ENCODE data around the gene ASPHD2.

Gene ASPHD2

DNA sequence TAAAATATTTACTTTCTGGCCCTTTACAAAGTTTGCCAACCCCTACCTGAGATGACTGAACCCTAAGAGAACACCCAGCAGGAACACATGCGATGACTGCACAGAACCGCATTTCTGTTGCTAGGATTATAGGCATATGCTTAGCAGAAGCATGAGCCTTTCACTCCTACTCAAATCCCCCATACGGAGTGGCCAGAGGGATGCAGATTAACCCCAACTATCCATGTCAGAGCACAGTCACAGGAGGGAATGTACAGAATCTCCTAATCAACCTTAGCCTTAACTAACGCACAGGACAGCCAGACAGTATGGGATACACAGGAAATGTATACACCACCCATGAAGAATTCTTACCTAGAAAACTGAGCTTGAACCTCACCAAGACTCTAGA lies 48.3 kb downstream of the ASPHD2 start:
- in situ Hi-C loops (cut with HindIII; ENCODE audit: low pct_unique_long_range_greater_than_20kb, low sequenced_read_pairs) = no loop called here
- TF ChIP-seq JUND (IDR thresholded peaks at IDR 0.05; ENCODE audit: low read depth) = no peak

DNA sequence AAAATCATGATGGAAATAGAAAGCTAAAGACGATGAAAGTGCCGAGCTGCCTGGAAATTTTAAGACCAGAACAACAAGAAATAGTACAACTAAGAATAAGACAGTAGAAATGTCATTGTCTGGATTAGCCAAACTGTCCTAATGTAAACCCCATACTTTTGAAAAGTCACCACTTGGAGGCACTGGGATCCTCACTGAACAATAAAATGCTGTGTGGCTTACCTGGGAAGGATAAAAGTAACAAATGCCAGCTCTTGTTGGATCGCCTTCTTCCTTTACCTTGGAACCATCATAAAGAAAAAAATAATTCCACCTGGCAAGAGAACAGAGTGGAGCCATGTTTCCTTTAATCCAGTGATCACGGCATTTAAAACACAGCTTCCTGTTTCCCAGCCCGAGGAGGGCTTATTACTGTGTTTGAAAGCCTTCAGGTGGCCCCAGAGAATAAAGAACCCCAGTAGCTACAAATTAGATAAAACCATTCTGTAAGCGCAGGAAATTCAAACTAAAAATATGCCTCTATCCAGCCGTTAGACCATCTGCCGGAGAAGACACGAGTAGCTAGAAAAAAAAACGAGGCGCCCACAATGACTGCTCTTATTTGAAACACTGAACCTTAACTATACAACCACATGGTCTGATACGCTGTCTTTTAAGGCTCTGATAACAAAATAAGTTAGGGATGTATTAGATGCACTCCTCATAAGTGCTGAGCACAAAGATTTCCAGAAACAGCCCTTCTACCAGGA lies 50.2 kb downstream of the ASPHD2 start:
- no peak for TF ChIP-seq JUND (IDR thresholded peaks at IDR 0.05; ENCODE audit: low read depth)
- in situ Hi-C loops (cut with HindIII; ENCODE audit: low pct_unique_long_range_greater_than_20kb, low sequenced_read_pairs) = no loop called here
- no peak for DNase-seq (ENCODE audit: low read depth in 1 of 2, low spot score in 1 of 2)

More for the DNA sequence above, 48.3 kb downstream of the ASPHD2 start:
- DNase-seq (ENCODE audit: low read depth in 1 of 2, low spot score in 1 of 2) = no peak

DNA sequence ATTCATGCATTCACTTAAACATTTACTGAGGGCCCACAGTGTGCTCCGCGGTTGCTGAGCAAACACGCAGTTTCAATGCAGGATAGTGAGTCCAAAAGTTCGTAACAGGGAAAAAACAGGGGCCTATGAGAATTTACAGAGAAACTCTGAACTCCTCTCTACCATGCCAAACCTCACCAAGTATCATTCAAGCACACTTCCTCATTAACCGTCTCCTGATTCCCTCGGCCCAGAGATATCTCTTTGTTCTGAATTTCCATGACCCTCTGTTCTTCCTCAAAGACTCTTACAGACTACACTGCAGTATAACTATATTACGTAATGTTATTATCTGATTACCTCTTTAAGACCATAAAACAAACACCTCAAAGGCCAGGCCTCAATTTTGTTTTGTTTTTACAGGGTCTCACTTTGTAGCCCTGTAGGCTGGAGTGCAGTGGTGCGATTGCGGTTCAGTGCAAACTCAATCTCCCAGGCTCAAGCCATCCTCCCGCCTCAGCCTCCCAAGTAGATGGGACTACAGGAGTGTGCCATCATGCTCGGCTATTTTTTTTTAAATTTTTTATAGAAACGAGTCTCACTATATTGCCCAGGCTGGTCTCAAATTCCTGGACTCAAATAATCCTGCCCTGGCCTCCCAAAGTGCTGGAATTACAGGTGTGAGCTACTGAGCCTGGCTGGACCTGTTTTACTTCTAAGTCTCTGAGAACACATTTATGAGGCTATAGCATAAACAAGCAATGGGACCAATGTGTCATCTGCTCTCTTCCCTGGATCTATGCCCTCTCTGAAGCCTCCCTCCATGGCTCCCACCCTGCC lies 50.9 kb downstream of the ASPHD2 start:
- in situ Hi-C loops (cut with HindIII; ENCODE audit: low pct_unique_long_range_greater_than_20kb, low sequenced_read_pairs) = no loop called here
- TF ChIP-seq JUND (IDR thresholded peaks at IDR 0.05; ENCODE audit: low read depth) = no peak
- peak in 1 of 2 experiments; percentile 14 for DNase-seq (ENCODE audit: low read depth in 1 of 2, low spot score in 1 of 2)

DNA sequence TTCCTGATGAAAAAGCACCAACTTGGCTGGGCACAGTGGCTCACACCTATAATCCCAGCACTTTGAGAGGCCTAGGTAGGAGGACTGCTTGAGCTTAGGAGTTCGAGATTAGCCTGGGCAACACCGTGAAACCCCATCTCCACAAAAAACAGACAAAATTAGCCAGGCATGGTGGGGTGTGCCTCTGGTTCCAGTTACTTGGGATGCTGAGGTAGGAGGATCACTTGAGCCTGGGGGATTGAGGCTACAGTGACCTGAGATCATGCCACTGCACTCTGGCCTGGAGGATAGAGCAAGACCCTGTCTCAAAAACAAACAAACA lies 51.5 kb downstream of the ASPHD2 start:
- no peak for TF ChIP-seq JUND (IDR thresholded peaks at IDR 0.05; ENCODE audit: low read depth)
- no peak for DNase-seq (ENCODE audit: low read depth in 1 of 2, low spot score in 1 of 2)
- in situ Hi-C loops (cut with HindIII; ENCODE audit: low pct_unique_long_range_greater_than_20kb, low sequenced_read_pairs) = no loop called here

DNA sequence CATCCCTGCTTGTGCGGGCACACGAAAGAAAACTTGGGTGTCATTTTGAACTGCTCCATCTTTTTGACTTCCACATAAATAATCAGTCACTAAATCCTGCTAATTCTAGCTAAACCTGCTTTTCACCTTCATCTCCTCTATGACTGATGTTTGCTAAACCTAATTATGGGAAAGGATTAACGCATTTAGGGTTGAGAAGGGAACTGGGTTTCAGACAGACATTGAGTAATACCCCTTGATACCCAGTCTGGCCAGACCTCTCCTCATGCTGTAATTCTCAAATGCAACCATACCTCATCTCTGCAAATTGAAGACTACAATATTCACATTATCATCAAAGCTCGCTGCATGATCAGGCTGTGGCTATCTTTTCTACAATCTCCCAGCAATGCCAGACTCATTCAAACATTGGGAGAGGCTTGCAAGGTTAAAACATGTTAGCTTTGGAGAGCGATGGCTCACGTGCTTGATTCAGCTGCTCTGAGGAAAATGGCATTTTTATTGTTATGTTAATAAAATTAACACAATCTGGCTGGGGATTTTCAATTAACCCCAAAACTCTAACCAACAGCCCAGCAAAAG lies 52.1 kb downstream of the ASPHD2 start:
- TF ChIP-seq JUND (IDR thresholded peaks at IDR 0.05; ENCODE audit: low read depth) = no peak
- in situ Hi-C loops (cut with HindIII; ENCODE audit: low pct_unique_long_range_greater_than_20kb, low sequenced_read_pairs) = no loop called here
- no peak for DNase-seq (ENCODE audit: low read depth in 1 of 2, low spot score in 1 of 2)

DNA sequence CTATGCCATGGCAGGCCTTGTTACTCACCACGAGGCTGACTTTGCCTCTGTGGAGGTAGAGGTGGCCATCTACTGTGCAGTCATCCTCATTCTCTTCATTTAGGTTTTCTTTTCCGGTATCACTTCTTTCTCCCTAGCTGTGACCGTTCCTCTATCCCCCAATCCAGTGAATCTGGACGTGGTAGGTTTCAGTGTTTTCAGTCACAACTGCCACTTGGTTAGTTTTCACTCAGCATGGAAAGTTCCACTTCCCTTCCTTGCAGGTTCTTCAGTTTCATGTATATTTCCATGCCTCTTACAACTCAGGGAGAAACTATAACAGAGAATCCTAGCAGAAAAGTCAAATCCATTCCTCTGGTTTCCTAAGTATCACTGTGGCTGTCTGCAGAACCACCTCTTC lies 52.6 kb downstream of the ASPHD2 start:
- in situ Hi-C loops (cut with HindIII; ENCODE audit: low pct_unique_long_range_greater_than_20kb, low sequenced_read_pairs) = no loop called here
- no peak for TF ChIP-seq JUND (IDR thresholded peaks at IDR 0.05; ENCODE audit: low read depth)
- no peak for DNase-seq (ENCODE audit: low read depth in 1 of 2, low spot score in 1 of 2)

DNA sequence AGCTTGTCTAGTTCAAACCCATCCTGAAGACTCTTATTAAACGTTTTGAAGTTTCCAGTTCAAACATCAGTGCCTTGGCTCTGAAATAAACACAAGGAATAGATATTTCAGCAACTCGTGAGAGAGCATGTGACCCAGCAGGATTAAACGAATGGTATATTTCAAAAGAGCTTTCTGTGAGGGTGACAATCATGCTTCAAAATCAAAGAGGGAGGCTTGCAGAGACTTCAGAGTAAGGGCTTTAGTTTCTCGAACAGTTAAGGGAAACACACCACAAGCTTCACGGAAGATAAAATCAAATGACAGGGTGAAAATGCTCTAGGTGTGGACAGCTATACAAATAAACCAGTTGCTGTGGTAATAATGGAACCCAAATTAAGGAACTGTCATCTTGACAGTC lies 53.1 kb downstream of the ASPHD2 start:
- in situ Hi-C loops (cut with HindIII; ENCODE audit: low pct_unique_long_range_greater_than_20kb, low sequenced_read_pairs) = no loop called here
- DNase-seq (ENCODE audit: low read depth in 1 of 2, low spot score in 1 of 2) = no peak
- no peak for TF ChIP-seq JUND (IDR thresholded peaks at IDR 0.05; ENCODE audit: low read depth)

DNA sequence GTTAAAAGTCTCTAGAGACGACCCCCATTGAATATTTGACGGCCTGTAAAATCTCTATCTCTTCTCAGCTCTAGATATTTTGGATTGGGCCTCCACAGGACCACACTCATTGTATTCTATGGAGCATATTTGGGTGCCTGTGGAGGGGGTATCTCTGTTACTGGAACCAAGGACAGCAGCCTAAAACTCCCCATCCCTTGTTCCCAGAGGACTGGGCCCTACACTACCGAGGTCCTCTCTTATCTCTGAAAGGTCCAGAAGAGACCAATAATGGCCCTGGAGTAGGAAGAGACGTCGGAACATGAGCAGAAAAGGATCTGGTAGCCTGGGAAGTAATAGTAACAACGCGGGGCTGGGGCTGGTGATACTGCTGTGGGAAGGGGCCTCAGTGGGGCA lies 54.0 kb downstream of the ASPHD2 start:
- TF ChIP-seq JUND (IDR thresholded peaks at IDR 0.05; ENCODE audit: low read depth) = no peak
- in situ Hi-C loops (cut with HindIII; ENCODE audit: low pct_unique_long_range_greater_than_20kb, low sequenced_read_pairs) = no loop called here
- no peak for DNase-seq (ENCODE audit: low read depth in 1 of 2, low spot score in 1 of 2)

DNA sequence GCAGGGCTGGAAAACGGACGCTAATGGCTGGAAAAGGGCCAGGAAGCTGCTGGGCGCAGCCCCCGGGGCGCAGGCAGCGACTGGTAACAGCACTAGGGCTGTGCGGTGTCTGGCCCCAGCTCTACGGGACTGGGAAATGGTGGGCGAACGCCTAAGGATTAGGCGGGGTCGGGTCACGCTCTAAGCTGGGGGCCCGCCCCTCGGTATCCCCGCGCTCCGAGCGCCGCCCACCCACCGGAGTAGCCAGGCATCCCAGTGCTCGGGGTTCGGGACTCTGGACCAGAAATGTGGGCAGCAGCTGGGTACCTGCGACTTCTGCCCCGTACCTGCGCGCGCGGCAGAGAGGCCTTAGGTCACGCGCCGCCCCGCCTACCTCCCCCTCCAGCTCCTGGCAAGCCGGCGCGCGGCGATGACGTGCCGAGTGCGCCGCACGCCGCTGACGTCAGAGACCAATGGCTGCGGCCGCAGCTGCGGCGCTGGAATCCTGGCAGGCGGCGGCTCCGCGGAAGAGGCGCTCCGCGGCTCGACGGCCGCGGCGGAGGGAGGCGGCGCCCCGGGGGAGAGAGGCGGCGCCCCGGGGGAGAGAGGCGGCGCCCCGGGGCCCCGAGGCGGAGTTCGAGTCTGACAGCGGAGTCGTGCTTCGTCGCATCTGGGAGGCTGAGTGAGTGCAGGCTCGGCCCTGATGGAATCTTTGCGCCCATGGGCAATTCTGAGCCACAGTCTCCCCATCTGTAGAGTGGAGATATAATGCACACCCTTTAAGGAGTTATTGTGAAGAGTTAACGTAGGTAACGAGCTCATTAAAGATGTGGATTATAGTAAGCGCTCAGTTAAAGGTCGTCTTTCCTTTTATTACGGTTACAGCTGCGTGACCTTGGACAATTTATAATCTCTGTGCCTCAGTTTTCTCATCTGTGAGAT lies 54.6 kb downstream of the ASPHD2 start, which contains the start of the genes HPS4 and SRRD:
Gene HPS4, minus strand, starts transcription at position 345 of the 921 bp plus-strand sequence. CDS start 2,021 bp downstream, outside the sequence.
Gene SRRD, plus strand, starts transcription at position 439 of the 921 bp plus-strand sequence. Its CDS starts 14 bp downstream, at position 453.
- no peak for TF ChIP-seq JUND (IDR thresholded peaks at IDR 0.05; ENCODE audit: low read depth)

DNA sequence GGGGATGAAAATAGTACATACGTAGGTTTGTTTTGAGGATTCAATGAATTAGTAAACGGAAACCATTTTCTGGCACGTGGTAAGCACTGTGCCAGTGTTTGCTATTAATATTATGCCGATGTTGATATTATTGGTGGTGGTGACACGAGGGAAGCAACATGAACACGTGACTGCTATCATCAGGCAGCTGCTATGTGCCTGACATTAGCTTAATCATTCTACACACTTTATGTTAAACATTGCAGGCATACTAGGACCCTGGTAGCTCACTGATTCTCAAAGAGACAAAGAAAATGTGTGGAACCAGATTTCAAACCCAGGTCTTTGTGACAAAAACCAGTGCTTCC lies 55.3 kb downstream of the ASPHD2 start:
- TF ChIP-seq JUND (IDR thresholded peaks at IDR 0.05; ENCODE audit: low read depth) = no peak
- DNase-seq (ENCODE audit: low read depth in 1 of 2, low spot score in 1 of 2) = no peak
- in situ Hi-C loops (cut with HindIII; ENCODE audit: low pct_unique_long_range_greater_than_20kb, low sequenced_read_pairs) = no loop called here

More for the DNA sequence above, 54.6 kb downstream of the ASPHD2 start, which contains the start of the genes HPS4 and SRRD:
- peak; percentile 73 to 89 for DNase-seq (ENCODE audit: low read depth in 1 of 2, low spot score in 1 of 2)
- in situ Hi-C loops (cut with HindIII; ENCODE audit: low pct_unique_long_range_greater_than_20kb, low sequenced_read_pairs) = no loop called here

DNA sequence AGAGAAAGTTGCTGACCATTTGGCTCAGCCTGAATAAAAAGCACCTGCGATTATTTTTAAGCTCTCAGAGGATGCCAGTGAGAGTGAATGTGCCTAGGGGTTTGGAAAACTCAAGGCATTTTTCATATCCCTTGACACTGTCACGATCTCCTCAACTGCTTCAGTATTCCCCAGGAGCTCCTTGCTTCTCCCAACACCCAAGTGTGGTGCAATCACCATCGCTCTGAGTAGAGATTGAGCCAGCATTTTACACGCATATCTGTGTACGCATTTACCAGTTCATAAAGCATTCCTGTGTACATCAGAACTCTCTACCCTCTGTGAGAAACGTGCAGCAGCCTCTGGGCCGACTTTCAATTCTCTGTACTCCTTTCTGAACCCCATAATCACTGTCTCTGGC lies 56.0 kb downstream of the ASPHD2 start:
- no peak for DNase-seq (ENCODE audit: low read depth in 1 of 2, low spot score in 1 of 2)
- in situ Hi-C loops (cut with HindIII; ENCODE audit: low pct_unique_long_range_greater_than_20kb, low sequenced_read_pairs) = no loop called here
- TF ChIP-seq JUND (IDR thresholded peaks at IDR 0.05; ENCODE audit: low read depth) = no peak

DNA sequence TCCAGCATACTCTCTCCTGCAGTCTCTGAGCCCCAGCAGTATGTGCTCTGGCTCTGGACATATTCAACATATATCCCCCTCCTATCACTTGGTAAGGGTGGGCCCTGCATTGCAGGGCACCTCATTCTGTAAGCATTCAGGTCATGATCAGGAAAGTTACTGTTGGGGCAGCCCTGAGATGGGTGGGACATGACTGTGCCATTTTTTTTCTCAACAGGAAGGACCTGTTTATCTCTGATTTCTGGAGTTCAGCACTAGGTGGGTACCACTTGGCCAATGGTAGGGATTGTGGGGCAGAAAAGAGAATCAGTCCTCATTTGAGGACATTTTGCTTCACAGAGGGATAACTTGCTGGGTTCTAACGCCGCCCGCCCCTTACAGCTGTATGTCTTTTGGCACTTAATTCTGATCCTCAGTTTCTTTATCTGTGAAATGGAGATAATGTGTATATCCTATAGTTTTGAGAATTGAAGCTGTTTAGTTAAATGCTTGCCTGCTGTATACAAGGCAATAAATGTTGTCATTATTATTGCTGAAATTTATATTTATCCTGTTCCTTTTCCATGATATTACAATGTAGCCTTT lies 56.8 kb downstream of the ASPHD2 start:
- in situ Hi-C loops (cut with HindIII; ENCODE audit: low pct_unique_long_range_greater_than_20kb, low sequenced_read_pairs) = no loop called here
- no peak for TF ChIP-seq JUND (IDR thresholded peaks at IDR 0.05; ENCODE audit: low read depth)
- DNase-seq (ENCODE audit: low read depth in 1 of 2, low spot score in 1 of 2) = no peak

Measured in T47D (cell line).